ENCODE data around the gene SMIM23. TPM values are rescaled to one million over a fixed set of nuclear protein-coding genes. Genes with fewer than 3 reads are reported as not detected.

SMIM23 gene
- total and polyA plus RNA-seq, 2 experiments from 2014 or later, result not detected

- TF ChIP-seq JUNB (IDR thresholded peaks at IDR 0.05; ENCODE audit: unreplicated experiment) (no peak), ETS1 (IDR thresholded peaks at IDR 0.05) (no peak)
Measured at GRCh38 chr5:171764265-171764664, 21.4 kb upstream of the SMIM23 start (continued).

GRCh38 chr5:171766875-171767274 is 18.7 kb upstream of the SMIM23 start:
- H3K4me3 Mint-ChIP-seq, result no peak overlapping the region
- no peaks in the 10 kb centered on the region for H3K36me3 Mint-ChIP-seq (ENCODE audit: low read depth)
- DNase-seq (ENCODE audit: low spot score) (no peak), ATAC-seq (no peak)
- no peaks in the 10 kb centered on the region for H3K36me3 ChIP-seq (ENCODE audit: insufficient read depth)
- H3K27me3 Mint-ChIP-seq (ENCODE audit: insufficient read depth, low read depth, poor library complexity), result peaks cover 2% of the 10 kb centered on the region
- no peak overlapping the region for H3K27ac ChIP-seq (ENCODE audit: low read depth)
- peaks cover 7% of the 10 kb centered on the region for H3K4me1 Mint-ChIP-seq
- H3F3A ChIP-seq (replicated peaks; ENCODE audit: low read depth), result no peaks in the 10 kb centered on the region
- H3K27ac Mint-ChIP-seq, result no peak overlapping the region
- no peaks in the 10 kb centered on the region for H3K79me2 ChIP-seq (replicated peaks; ENCODE audit: insufficient read depth)
- no peaks in the 10 kb centered on the region for H3K27me3 ChIP-seq (ENCODE audit: insufficient read depth)
- no peaks in the 10 kb centered on the region for H3K4me1 ChIP-seq (ENCODE audit: insufficient read depth)
- no peak overlapping the region for H2AFZ ChIP-seq
- H3K4me3 ChIP-seq, result no peak overlapping the region
- no peaks in the 10 kb centered on the region for H3K9me2 ChIP-seq (ENCODE audit: insufficient read depth)
- no peak overlapping the region for H3K4me2 ChIP-seq
- no peaks in the 10 kb centered on the region for H4K20me1 ChIP-seq (replicated peaks; ENCODE audit: insufficient read depth)
- H3K9me3 Mint-ChIP-seq, result peaks cover 8% of the 10 kb centered on the region; the same call in 2 of the 3 replicates
- TF ChIP-seq REST (IDR thresholded peaks at IDR 0.05; ENCODE audit: unreplicated experiment), result no peak
- TF ChIP-seq, protein P1, sequence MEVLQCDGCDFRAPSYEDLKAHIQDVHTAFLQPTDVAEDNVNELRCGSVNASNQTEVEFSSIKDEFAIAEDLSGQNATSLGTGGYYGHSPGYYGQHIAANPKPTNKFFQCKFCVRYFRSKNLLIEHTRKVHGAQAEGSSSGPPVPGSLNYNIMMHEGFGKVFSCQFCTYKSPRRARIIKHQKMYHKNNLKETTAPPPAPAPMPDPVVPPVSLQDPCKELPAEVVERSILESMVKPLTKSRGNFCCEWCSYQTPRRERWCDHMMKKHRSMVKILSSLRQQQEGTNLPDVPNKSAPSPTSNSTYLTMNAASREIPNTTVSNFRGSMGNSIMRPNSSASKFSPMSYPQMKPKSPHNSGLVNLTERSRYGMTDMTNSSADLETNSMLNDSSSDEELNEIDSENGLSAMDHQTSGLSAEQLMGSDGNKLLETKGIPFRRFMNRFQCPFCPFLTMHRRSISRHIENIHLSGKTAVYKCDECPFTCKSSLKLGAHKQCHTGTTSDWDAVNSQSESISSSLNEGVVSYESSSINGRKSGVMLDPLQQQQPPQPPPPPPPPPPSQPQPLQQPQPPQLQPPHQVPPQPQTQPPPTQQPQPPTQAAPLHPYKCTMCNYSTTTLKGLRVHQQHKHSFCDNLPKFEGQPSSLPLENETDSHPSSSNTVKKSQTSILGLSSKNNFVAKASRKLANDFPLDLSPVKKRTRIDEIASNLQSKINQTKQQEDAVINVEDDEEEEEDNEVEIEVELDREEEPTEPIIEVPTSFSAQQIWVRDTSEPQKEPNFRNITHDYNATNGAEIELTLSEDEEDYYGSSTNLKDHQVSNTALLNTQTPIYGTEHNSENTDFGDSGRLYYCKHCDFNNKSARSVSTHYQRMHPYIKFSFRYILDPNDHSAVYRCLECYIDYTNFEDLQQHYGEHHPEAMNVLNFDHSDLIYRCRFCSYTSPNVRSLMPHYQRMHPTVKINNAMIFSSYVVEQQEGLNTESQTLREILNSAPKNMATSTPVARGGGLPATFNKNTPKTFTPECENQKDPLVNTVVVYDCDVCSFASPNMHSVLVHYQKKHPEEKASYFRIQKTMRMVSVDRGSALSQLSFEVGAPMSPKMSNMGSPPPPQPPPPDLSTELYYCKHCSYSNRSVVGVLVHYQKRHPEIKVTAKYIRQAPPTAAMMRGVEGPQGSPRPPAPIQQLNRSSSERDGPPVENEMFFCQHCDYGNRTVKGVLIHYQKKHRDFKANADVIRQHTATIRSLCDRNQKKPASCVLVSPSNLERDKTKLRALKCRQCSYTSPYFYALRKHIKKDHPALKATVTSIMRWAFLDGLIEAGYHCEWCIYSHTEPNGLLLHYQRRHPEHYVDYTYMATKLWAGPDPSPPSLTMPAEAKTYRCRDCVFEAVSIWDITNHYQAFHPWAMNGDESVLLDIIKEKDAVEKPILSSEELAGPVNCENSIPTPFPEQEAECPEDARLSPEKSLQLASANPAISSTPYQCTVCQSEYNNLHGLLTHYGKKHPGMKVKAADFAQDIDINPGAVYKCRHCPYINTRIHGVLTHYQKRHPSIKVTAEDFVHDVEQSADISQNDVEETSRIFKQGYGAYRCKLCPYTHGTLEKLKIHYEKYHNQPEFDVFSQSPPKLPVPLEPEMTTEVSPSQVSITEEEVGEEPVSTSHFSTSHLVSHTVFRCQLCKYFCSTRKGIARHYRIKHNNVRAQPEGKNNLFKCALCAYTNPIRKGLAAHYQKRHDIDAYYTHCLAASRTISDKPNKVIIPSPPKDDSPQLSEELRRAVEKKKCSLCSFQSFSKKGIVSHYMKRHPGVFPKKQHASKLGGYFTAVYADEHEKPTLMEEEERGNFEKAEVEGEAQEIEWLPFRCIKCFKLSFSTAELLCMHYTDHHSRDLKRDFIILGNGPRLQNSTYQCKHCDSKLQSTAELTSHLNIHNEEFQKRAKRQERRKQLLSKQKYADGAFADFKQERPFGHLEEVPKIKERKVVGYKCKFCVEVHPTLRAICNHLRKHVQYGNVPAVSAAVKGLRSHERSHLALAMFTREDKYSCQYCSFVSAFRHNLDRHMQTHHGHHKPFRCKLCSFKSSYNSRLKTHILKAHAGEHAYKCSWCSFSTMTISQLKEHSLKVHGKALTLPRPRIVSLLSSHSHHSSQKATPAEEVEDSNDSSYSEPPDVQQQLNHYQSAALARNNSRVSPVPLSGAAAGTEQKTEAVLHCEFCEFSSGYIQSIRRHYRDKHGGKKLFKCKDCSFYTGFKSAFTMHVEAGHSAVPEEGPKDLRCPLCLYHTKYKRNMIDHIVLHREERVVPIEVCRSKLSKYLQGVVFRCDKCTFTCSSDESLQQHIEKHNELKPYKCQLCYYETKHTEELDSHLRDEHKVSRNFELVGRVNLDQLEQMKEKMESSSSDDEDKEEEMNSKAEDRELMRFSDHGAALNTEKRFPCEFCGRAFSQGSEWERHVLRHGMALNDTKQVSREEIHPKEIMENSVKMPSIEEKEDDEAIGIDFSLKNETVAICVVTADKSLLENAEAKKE (CRISPR knock-in tag; IDR thresholded peaks at IDR 0.05), result no peak
- no peak for TF ChIP-seq ZNF114 (CRISPR knock-in tag; IDR thresholded peaks at IDR 0.05)
- TF ChIP-seq POLR2AphosphoS5 (IDR thresholded peaks at IDR 0.05; ENCODE audit: low read depth), result no peak
- TF ChIP-seq ETS1 (IDR thresholded peaks at IDR 0.05), result no peak
- TF ChIP-seq JUNB (IDR thresholded peaks at IDR 0.05; ENCODE audit: unreplicated experiment), result no peak
- no peak for TF ChIP-seq CREB1 (CRISPR knock-in tag; IDR thresholded peaks at IDR 0.05; ENCODE audit: low read depth)
- TF ChIP-seq EZH2phosphoT487 (IDR thresholded peaks at IDR 0.05; ENCODE audit: unreplicated experiment), result no peak
- TF ChIP-seq EZH2 (IDR thresholded peaks at IDR 0.05; ENCODE audit: low read depth, unreplicated experiment), result no peak
